Activated CD4-positive, alpha-beta T cell treated with anti-CD3 and anti-CD28 coated beads, Interleukin-2, amount 50 U/mL, for 1 hour (primary cell): ENCODE results near the gene ATP5F1E.

Source experiments
- DNase-seq: peaks from one replicate; pipeline ENCODE4 v3.0.0-alpha.2; 2020

Gene ATP5F1E

DNA sequence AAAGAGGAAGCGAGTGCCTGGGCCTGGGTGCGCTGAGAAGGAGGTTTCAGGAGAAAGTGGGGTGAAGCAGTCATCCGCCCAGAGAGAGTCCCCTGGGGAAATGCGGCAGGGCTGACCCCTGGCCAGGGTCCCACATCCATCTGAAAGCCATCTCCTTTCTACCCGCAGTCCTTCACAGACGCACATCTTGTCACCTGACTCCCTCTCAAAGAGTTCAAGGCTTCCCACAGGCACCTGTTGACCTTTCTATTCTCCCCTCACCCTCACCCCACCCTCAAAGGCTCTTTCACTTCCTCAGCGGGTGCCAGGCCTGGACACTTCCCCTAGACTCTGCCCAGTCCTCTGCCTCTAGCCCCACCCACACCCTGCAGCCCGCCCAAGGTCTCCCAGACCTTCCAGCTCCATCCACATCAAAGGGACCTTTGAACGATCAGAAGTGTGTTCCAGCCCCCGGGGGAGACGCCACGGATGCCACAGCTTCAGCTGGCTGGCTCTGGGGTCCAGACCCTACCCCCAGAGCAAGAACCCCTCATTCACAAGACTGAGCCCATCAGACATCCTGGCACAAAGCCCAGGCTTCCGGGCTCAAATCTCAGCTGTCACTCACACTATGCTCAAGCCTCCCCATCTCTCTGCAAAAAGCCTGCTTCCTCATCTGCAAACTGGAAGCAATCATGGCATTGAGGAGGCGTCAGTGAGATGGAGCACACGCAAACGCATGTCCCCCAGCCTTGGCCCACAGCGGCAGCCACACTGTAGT is 27.2 kb downstream of the ATP5F1E start:
- DNase-seq, result no peak

DNA sequence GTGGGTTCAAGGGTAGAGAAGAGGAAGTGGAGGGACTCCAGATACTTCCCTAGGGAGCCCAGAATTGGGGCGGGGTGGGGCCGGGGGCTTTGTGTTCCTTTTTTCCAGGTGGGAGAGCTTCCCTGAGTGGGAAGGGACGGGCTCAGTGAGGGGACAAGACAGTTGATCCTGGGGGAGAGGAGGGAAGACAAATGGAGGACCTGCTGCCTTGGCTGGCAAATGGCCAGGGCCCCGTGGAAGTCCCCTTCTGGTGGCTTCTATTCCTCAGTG is 27.7 kb downstream of the ATP5F1E start:
- DNase-seq, result peak; percentile 49

GRCh38 chr20:59003836-59004492 is 28.2 kb downstream of the ATP5F1E start:
- no peak for DNase-seq

GRCh38 chr20:59002874-59003399 is 29.2 kb downstream of the ATP5F1E start:
- DNase-seq, result no peak

DNA sequence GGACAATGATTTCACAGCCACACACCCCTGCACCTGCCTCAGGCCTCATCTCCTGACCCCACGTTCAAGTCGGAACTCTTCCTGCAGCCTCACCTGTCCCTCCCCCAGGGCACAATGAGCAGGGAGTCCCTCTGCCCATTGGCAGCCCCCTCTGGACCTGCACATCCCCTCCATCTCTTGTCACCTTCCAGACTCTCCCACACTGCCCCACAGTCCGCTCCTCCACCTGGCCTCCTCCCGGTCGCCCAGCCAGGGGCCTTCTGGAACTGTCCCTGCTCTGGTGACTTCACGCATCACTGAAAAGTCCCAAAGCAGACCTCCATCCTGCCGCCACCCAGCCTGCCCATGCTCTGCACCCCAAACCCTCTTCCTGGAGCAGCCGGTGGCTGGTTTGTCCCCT is 29.7 kb downstream of the ATP5F1E start:
- DNase-seq, result no peak

GRCh38 chr20:59001449-59002171 is 30.5 kb downstream of the ATP5F1E start:
- DNase-seq, result no peak

DNA sequence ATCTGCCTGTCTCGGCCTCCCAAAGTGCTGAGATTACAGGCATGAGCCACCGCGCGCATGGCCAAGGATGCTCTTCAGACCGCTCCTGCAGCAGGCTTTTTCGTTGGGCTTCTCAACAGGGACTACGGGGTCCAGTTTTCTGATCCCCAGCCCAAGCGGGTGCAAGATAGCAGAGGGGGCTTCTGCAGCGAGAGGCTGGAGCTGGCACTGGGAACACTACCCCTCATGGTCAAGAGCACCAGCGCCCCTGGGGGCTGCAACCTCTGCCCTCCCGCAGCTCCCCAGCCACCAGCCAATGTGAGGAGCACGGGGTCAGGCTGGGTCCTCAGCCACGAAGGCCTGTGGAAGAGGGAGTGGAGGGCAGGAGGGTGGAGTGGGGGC is 31.1 kb downstream of the ATP5F1E start:
- no peak for DNase-seq

DNA sequence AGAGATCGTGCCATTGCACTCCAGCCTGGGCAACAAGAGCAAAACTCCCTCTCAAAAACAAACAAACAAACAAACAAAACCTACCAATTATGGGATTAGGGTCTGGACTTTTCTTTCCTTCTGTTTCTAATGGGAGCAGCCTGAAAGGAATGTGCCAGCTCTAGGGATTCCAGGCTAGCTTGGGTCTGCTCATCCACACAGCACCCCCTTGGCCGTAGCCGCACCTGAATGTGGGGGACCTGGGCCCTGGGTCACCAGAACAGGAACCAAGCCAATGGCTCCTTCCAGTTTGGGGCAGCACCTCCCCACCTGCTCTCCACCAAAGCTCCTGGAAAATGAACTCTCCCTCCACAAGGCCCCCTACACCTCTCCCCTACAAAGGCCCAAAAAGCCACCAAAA is 31.8 kb downstream of the ATP5F1E start:
- no peak for DNase-seq

DNA sequence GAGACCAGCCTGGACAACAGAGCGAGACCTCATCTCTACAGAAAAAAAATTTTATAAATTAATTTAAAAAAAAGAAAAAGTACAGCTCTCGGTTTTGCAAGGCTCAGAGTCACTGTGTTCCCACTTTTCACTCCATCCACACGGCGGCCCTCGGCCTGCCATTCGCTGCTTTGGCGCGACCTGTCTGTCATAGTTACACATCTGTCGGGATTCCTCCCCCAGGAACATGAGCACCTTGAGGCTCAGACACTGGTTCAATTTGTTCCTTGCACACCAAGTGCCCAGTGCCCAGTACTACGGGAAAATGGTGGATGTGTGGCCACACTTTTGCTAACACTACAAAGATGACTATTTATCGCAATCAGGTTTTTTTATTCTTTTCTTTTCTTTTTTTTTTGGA is 33.5 kb downstream of the ATP5F1E start:
- DNase-seq, result no peak

- DNase-seq, result no peak
Observed at GRCh38 chr20:58997141-58997770, 34.9 kb downstream of the ATP5F1E start.

DNA sequence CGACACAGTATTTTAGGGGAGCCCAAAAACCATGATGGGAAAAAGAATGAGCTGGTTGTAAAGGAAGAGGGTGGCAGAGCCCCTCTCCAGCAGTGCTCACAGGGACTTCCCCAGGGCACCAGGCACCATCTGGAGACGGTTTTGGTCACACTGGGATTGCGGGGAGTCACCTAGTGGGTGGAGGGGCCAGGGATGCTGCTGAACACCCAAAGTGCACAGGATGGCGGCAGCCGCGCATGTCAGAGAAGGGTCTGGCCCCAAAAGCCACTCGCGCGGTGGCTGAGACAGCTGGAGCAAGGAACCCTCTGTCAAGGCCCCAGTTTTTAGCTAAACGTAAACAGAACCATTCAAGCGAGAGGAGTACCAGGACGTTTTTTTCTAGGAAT is 35.9 kb downstream of the ATP5F1E start:
- no peak for DNase-seq

GRCh38 chr20:58995461-58996225 is 36.5 kb downstream of the ATP5F1E start:
- no peak for DNase-seq

DNA sequence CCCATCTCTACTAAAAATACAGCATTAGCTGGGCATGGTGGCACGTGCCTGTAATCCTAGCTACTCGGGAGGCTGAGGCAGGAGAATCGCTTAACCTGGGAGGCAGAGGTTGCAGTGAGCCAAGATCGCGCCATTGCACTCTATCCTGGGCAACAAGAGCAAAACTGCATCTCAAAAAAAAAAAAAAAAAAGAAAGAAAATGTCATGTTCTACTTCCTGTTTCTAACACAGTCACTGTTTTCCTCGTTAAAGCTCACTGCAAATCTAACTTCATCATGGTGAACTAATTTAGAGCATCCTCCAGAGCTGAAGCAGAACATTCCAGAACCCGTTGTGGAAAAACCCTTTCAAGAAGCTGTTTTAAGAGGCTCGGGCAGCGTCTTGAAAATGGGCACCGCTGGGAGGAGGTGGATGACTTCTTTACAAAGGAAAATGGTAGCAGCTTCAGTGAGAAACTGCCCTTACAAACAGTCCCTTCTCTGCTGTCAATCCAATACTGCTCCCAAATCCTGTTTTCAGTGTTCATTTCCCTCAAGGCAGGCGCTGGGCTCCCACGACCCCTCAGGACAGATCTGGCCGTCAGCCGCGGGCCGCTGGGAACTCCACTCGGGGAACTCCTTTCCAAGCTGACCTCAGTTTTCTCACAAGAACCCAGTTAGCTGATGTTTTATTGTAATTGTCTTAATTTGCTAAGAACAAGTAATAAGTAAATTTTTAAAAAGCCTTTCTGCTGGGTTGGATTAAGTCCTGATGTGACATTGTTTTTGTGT is 37.6 kb downstream of the ATP5F1E start:
- DNase-seq, result no peak

- DNase-seq, result no peak
Observed at GRCh38 chr20:58993332-58994248, 38.5 kb downstream of the ATP5F1E start.

DNA sequence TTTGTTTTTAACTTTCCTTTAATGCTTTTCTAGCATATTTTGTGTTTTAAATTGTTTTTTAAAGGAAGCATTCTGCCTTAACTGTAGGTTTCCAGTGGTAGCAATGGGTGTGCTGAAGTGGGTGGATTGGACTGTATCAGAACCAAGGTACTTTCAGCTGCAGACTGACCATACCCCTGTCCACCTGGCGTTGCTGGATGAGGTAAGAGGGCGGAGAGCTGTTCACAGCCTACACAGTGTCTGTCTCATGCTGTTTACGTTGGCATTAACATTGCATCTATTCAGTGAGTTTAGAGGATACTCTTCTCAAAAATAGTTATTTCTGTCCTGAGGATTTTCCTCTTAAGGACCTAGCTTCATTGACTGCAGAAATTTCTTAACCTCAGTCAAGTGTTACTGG is 39.2 kb downstream of the ATP5F1E start:
- no peak for DNase-seq

DNA sequence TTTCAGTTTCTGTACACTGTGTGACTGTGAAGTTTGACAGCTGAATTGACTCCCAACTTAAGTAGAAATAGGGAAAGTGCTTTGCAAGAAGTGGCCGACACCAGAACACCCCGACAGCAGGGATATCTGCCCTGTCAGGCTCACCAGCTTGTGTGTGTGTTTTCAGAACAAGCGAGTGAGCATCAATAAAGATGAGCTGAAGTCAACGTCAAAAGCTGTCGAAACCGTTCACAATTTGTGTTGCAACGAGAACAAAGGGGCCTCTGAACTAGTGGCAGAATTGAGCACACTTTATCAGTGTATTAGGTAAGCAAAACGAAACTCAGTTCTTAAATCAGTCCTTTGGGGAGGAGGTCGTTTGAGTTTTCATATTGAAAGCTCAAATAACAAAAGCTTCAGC is 40.4 kb downstream of the ATP5F1E start:
- no peak for DNase-seq

DNA sequence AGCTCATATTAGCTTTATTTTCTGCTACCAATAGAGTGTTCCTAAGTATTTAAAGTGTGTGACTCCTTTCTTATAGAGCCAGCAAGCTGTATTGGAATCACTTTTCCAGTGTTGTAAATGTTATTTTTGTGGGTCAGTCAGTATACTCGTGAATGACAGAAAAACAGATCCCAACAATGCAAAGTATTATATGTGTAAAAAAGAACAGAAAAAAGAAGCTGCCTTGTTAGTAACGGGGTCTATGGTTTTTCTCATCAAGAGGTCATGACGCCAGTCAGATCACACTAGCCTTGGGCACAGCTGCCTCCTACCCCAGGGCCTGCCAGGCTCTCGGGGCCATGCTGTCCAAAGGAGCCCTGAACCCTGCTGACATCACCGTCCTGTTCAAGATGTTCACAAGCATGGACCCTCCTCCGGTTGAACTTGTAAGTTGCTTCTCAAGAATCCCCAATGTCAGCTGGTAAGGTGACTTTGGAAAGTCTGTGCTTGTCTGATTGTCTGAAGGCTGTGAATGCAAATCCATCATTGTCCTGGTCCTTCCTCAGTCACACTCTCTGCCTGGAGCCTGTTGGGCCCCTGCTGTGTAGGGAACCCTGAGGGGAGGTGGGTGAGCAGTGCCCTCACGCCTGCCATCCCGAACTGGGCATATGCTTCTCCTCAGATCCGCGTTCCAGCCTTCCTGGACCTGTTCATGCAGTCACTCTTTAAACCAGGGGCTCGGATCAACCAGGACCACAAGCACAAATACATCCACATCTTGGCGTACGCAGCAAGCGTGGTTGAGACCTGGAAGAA is 41.3 kb downstream of the ATP5F1E start:
- DNase-seq, result no peak

- DNase-seq, result no peak
Observed at GRCh38 chr20:58989196-58989595, 42.9 kb downstream of the ATP5F1E start.

DNA sequence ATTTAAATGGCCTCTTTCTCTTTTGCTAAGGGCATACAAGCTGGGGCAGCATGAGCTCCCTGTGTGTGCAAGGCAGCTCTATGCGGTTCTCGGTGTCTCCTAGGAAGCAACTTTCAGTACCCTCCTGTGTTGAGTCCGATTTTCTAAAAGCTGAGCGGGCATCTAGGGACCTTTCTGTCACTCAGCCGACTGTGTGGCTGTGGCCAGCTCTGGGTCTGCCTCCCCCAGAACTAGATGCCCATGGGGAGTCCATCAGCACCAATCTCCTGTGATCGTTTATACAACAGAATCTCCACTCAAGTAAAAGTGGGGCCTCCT is 43.6 kb downstream of the ATP5F1E start:
- no peak for DNase-seq
